ENCODE results near the gene AK5.

DNA sequence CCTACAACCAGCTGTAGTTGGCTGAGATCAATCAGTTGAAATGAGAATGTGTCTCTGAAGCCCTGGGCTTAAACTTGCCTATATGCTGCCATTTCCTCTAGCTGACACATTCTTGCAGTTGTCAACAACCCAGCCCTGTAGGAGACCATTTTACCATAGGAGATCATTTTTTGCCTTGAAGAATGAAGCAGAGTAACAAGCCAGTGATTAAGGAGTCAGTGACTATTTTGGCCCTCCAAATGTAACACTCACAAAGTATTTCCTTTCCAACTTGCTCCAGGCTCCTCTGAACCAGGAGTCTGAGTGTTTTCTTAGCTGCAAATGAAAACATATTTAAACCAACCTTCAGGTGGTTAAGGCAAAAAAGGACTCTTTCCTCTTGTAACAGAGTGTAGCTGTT lies 217.1 kb downstream of the AK5 start:
- TF ChIP-seq EZH2phosphoT487 (IDR thresholded peaks at IDR 0.05; ENCODE audit: borderline replicate concordance, low read length): no peak
- TF ChIP-seq CTCF (IDR thresholded peaks at IDR 0.05; ENCODE audit: low read depth, low read length, poor library complexity, severe bottlenecking): no peak
